NCI-H1694 (cell line): ENCODE measurements around the gene ZNF20.
"Not testable (repeated sequence)": the region's sequence is repeated elsewhere in the genome, so short reads cannot be mapped to it uniquely, and the experiment has no call there.

ENCODE experiments used
- DNase-seq: peaks from one replicate; lab custom pipeline; 2025; lab: John Stamatoyannopoulos, UW

Gene ZNF20

DNA sequence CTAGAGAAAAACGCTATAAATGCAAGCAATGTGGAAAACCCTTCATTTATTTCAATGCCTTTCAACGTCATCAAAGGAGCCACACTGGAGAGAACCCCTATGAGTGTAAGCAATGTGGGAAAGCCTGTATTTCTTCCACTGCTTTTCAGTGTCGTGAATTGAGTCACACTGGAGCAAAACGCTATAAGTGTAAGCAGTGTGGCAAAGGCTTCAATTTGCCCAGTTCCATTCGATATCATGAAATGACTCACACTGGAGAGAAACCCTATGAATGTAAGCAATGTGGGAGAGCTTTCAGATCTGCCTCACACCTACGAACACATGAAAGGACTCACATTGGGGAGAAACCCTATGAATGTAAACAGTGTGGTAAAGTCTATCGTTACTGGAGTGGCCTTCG lies 27.4 kb downstream of the ZNF20 start:
- DNase-seq = no peak

DNA sequence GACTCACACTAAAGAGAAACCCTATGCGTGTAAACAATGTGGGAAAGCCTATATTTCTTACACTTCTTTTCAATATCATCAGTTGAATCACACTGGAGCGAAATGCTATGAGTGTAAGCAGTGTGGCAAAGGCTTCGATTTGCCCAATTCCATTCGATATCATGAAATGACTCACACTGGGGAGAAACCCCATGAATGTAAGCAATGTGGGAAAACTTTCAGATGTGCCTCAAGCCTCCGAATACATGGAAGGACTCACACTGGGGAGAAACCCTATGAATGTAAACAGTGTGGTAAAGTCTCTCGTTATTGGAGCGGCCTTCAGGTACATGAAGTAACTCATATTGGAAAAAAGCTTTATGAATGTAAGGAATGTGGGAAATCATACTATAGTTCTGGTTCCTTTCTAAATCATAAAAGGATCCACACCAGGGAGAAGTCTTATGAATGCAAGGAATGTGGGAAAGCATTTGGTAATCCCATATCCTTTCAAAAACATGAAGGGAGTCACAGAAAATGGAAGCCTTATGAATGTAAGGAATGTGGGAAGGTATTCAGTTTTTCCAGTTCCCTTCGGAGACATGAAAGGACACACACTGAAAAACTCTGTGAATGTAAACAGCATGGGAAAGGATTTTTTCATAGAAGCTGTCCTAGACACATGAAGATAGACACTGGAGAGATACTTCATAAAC lies 28.1 kb downstream of the ZNF20 start:
- DNase-seq = no peak

DNA sequence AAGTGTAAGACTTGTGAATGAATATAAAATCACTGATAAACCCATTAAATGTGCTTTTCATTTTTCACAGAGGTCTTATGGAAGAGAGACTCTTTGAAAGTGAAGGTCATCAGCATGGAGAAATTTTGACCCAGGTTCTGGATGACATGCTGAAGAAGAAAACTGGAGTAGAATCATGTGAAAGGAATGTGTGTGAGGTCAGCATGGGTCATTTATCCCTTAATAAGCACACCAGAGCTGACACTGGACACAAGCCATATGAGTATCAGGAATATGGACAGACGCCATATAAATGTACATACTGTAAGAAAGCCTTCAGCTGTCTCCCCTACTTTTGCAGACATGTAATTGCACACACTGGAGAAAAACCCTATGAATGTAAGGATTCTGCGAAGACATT lies 29.0 kb downstream of the ZNF20 start:
- no peak for DNase-seq

DNA sequence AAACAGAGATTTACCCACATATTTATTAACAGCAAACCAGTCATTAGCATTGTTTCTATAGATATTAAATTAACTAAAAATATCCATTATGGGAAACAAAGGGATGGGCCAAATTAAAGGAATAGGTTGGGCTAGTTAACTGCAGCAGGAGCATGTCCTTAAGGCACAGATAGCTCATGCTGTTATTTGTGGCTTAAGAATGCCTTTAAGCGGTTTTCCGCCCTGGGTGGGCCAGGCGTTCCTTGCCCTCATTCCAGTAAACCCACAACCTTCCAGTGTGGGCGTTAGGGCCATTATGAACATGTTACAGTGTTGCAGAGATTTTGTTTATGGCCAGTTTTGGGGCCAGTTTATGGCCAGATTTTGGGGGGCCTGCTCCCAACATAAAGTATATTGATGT lies 36.2 kb downstream of the ZNF20 start:
- DNase-seq = not testable (repeated sequence)

DNA sequence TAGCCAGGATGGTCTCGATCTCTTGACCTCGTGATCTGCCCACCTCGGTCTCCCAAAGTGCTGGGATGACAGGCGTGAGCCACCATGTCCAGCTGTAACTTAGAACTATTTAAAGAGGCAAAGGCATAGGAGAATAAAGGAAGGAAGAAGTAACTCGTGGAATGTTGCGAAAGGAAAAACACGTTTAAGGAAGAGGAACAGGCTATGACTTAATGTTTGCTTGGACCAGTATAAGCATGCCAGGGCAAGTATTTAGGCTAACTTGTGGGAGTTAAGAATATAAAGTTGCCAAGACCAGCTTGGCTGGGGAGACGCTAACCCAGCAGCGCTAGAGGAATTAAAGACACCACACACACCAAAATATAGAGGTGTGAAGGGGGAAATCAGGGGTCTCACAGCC lies 42.1 kb downstream of the ZNF20 start:
- DNase-seq = no peak

DNA sequence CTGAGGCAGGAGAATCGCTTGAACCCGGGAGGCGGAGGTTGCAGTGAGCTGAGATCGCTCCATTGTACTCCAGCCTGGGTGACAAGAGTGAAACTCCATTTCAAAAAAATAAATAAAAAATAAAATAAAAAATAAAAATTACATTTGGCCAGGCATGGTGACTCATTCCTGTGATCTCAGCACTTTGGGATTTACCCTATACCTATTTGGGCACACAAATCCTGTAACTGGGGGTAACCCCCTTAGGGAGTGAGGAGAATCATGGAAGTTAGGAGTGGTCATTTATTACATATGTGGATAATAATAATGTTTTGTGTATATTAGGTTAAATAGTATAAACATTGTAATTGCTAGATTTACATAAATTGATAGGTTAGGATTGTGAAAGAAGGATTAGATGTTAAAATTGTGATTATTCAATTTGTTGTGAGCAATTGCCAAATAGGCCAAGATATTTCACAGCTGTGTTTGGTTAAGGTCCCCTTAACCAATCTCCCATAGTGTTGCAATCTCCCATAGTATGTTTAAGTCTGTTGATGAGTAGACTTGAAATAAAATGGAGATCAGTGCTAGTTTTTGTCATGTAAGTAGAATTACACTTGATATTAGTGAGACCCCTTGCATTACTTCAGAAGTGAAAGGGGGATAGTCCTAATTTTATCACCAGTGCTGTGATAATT lies 44.9 kb downstream of the ZNF20 start:
- DNase-seq = no peak

DNA sequence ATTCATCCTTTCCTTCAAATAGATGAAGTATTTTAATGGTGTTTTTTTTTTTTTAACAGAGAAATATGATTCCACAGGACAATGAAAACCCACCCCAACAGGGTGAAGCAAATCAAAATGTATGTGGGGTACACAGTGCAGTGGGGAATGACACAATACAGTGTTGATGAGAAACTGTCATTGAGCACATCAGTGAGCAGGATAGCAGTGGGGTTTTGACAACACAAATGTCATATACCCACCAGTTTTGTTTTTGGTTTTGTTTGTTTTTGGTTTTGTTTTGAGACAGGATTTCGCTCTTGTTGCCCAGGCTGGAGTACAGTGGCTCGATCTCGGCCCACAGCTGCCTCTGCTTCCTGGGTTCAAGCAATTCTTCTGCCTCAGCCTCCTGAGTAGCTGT lies 46.4 kb downstream of the ZNF20 start:
- no peak for DNase-seq

DNA sequence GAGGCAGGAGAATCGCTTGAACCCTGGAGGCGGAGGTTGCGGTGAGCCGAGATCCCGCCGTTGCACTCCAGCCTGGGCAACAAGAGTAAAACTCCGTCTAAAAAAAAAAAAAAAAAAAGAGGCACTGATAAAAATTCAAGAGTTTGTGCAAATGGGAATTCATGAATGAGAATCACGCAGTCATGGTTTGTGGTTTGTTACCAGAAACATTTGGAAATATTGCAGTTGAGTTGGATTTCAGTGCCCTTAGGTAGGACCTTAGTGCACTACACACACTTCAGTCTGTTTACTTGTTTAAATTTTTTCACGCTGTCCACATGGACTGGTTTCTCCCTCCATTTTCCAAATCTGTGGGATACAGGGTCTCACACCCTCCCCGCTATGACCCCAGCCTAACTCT lies 47.2 kb downstream of the ZNF20 start:
- no peak for DNase-seq

DNA sequence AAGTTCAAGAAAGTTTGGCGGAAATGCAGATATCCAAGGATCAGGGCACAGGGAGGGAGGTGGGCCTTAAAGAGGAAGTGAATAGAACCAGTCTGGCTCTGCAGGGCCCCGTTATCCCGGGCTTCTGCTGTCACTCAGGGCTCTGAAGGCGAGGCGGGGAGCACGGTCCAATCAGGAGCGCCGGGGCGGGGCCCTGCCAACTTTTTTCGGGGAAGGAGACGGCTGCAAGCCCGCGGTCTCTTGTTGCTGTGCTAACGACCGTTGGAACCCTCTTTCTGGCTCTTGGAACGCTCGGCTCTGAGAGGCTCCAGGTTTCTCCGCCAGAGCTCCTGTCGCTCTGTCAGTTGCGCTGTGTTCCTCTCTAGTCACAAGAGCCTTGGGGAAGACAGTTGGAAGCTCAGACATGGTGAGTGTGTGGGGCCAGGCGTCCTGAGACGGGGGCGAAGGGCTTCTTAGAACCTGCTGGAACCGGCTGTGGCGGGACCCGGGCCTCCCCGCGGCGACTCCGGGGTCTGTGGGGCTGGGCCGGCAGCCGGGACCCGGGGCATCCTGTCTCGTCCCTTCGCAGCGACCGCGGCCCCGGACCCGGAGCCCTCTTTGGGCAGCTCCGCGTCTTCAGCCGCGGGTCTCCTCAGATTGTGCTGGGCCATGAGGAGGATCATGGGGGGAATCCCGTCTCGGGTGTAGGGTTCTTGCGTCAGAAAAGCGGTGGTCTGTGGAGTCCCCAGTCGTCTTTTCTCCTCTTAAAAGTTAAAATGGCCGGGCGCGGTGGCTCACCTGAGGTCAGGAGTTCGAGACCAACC lies 47.9 kb downstream of the ZNF20 start:
- DNase-seq = no peak

DNA sequence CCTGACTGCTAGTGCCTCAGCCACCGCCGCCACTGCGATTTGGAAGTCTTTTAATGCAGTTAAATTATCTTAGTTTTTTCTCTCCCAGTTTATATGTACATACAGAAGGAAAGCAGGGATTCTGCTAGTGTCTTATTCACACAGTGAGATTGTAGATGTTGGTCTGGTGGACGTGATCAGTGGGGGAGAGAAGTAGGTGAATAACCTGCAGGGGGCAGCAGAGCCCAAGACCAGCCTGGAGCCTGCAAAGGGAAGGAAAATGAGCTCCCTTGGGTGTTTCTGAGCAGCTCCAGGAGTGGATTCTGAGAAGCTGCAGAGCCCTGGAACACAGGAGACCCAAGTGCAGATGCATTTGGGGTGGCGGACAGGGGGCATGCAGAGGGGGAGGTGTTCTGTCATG lies 49.3 kb downstream of the ZNF20 start:
- DNase-seq = no peak

DNA sequence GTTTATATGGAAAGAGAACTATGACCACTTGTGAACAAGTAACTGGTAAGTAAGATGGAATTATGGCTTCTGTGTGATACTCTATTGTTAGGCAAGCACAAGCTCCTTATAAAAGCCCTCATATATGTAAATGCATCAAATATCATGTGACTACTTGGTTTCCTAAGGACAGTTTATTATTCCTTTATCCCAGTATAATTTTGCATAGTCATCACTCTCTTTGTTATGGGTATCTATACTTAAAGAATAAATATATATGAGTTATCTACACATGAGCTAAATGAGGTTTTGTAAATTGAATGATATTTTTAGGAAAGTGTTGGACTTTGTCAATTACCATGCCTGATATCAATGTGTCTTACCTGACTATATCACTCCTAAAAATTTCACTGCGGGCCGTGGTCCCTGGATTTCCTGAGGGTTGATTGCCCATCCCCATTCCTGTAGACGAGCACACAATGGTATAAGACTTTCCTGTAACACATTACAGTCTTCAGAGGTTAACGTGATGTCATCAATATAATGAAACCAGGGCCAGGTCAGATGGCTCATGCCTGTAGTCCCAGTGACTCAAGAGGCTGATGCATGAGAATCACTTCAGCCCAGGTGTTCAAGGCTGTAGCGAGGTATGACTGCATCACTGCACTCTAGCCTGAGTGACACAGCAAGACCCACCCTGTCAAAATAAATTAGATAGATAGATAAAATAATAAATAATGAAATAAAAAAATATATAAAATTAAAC lies 54.9 kb downstream of the ZNF20 start:
- no peak for DNase-seq

DNA sequence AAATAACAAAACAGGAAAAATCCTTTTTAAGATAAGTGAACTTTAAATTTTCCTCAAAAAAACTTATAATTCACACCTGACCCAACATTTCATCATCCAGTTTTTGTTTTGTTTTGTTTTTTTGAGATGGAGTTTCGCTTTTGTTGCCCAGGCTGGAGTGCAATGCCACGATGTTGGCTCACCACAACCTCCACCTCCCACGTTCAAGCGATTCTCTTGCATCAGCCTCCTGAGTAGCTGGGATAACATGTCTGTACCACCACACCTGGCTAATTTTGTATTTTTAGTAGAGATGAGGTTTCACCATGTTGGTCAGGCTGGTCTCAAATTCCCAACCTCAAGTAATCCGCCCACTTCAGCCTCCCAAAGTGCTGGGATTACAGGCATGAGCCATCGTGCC lies 56.8 kb downstream of the ZNF20 start:
- DNase-seq = not testable (repeated sequence)
